Lung (tissue), 12 donors: ENCODE data around the gene CLSTN2. TPM values are rescaled to one million over a fixed set of nuclear protein-coding genes. Genes with fewer than 3 reads are reported as not detected.

ENCODE experiments used
- ATAC-seq: fragments of 200-7000 bp; cut with Tn5 transposase; one replicate; pipeline ENCODE4 v1.9.1; 2020; ENCODE audit warnings: moderate number of reproducible peaks; ENCODE audit not compliant: insufficient read depth, low FRiP score
- DNase-seq, 3 donors: peaks; one replicate each; pipeline ENCODE4 v3.0.0-alpha.2; 2013 to 2017
- H3K27ac ChIP-seq, 2 donors: one replicate each; pipeline ENCODE4 v1.5.1; 2013; ENCODE audit warnings: mild to moderate bottlenecking in 2 of 2, moderate library complexity in 2 of 2, control low read depth in 1 of 2, inconsistent platforms in 1 of 2, low read depth in 1 of 2, low read length in 1 of 2
- H3K27me3 ChIP-seq, 3 donors: one replicate each; pipeline ENCODE4 v1.5.1; 2013; ENCODE audit warnings: low read length in 2 of 3; ENCODE audit not compliant: control insufficient read depth in 3 of 3, insufficient read depth in 3 of 3
- H3K36me3 ChIP-seq, 4 donors: one replicate each; pipeline ENCODE4 v1.5.1; 2013; ENCODE audit warnings: low read length in 4 of 4, mild to moderate bottlenecking in 1 of 4, moderate library complexity in 1 of 4; ENCODE audit not compliant: control insufficient read depth in 4 of 4, insufficient read depth in 4 of 4
- H3K4me1 ChIP-seq, 5 donors: one replicate each; pipeline ENCODE4 v1.5.1; 2013; ENCODE audit warnings: low read length in 5 of 5, mild to moderate bottlenecking in 2 of 5, moderate library complexity in 1 of 5; ENCODE audit not compliant: control insufficient read depth in 5 of 5, insufficient read depth in 5 of 5
- H3K4me3 ChIP-seq: one replicate; pipeline ENCODE4 v1.5.1; 2013; ENCODE audit warnings: mild to moderate bottlenecking, control low read depth, moderate library complexity
- H3K9ac ChIP-seq, 2 donors: one replicate each; pipeline ENCODE4 v1.5.1; 2013; ENCODE audit warnings: low read length in 2 of 2, control low read depth in 1 of 2; ENCODE audit not compliant: insufficient read depth in 1 of 2
- H3K9me3 ChIP-seq, 4 donors: one replicate each; pipeline ENCODE4 v1.5.1; 2013; ENCODE audit warnings: low read length in 3 of 4, mild to moderate bottlenecking in 1 of 4, moderate library complexity in 1 of 4; ENCODE audit not compliant: control insufficient read depth in 4 of 4, insufficient read depth in 3 of 4
- CTCF ChIP-seq: IDR thresholded peaks from 2 replicates; pipeline ENCODE4 v1.5.1; 2012; ENCODE audit warnings: mild to moderate bottlenecking; ENCODE audit errors: control extremely low read depth, extremely low read depth
- WGBS, 2 donors: extraction: QIAGEN DNeasy Blood & Tissue Kit; methylation state at CpG; one replicate each; pipeline ENCODE4 v1.1.7; 2013; 5-methylcytosine and 5-hydroxymethylcytosine counted together
- polyA plus RNA-seq, 2 donors: library from polyadenylated mRNA; stranded (reverse); fragments of 200-250 nt; gene quantifications; one replicate each; pipeline ENCODE4 v1.2.1, GENCODE V29; 2013
- total RNA-seq, 2 donors: library from RNA; depleted of rRNA in 1 of 2; stranded (reverse); fragments of >200 nt in 1 of 2; gene quantifications; one replicate each; pipeline ENCODE4 v1.2.1, GENCODE V29; 2014 to 2021
- donor health status: control.
- donor health status: control.
- donor health status: Bipolar disorder and iron deficiency.
- donor health status: healthy.
- donor health status: DM: yes; HTN: yes; CAD: no.

Gene CLSTN2
- total and polyA plus RNA-seq, 4 donors = 0.07 to 2.4 (median 1.3) TPM

GRCh38 chr3:140377644-140378043, 442.7 kb downstream of the CLSTN2 start:
- Histone ChIP-seq H3K9ac (no peak overlapping the region), H3K4me1 (no peaks in the 10 kb centered on the region), H3K4me3 (no peak overlapping the region), H3K9me3 (peaks cover 0 to 2% (median 0%) of the 10 kb centered on the region in 4 donors), H3K36me3 (no peaks in the 10 kb centered on the region), H3K27ac (no peak overlapping the region), H3K27me3 (no peaks in the 10 kb centered on the region)
- TF ChIP-seq CTCF = no peak
- DNase-seq = no peak
- no peak for ATAC-seq
- WGBS, 2 donors = 86 to 92% methylated on average over 1 of the region's 1 CpG

- Histone ChIP-seq H3K4me1 (no peaks in the 10 kb centered on the region), H3K9ac (no peak overlapping the region), H3K27ac (no peak overlapping the region), H3K36me3 (no peaks in the 10 kb centered on the region), H3K9me3 (peaks cover 0 to 2% (median 0%) of the 10 kb centered on the region in 4 donors), H3K4me3 (no peak overlapping the region), H3K27me3 (no peaks in the 10 kb centered on the region)
- no peak for TF ChIP-seq CTCF
- DNase-seq (no peak), ATAC-seq (no peak)
- WGBS, 2 donors = 32 to 34% methylated on average over 3 of the region's 3 CpGs
Measured at GRCh38 chr3:140378571-140379340, 443.8 kb downstream of the CLSTN2 start.

GRCh38 chr3:140384028-140384771, 449.2 kb downstream of the CLSTN2 start:
- H3K27ac ChIP-seq = no peak overlapping the region
- H3K4me3 ChIP-seq = no peak overlapping the region
- H3K9me3 ChIP-seq = no peaks in the 10 kb centered on the region
- peaks cover 0 to 2% (median 0%) of the 10 kb centered on the region in 5 donors for H3K4me1 ChIP-seq
- ATAC-seq (no peak), DNase-seq (peak in 1 of 3 donors; percentile 18)
- H3K9ac ChIP-seq = no peak overlapping the region
- 50 to 59% methylated on average over 8 of the region's 8 CpGs for WGBS, 2 donors
- no peaks in the 10 kb centered on the region for H3K36me3 ChIP-seq
- no peaks in the 10 kb centered on the region for H3K27me3 ChIP-seq
- no peak for TF ChIP-seq CTCF
